ENCODE measurements around the gene PARD3. TPM values are rescaled to one million over a fixed set of nuclear protein-coding genes. Genes with fewer than 3 reads are reported as not detected.
A peak's percentile ranks its signal among the peaks of the same experiment; 100 is the strongest.
"Not testable (repeated sequence)": the region's sequence is repeated elsewhere in the genome, so short reads cannot be mapped to it uniquely, and the experiment has no call there.

The PARD3 gene
- total RNA-seq, 1 donor from 2014 or later = 88.7 TPM

DNA sequence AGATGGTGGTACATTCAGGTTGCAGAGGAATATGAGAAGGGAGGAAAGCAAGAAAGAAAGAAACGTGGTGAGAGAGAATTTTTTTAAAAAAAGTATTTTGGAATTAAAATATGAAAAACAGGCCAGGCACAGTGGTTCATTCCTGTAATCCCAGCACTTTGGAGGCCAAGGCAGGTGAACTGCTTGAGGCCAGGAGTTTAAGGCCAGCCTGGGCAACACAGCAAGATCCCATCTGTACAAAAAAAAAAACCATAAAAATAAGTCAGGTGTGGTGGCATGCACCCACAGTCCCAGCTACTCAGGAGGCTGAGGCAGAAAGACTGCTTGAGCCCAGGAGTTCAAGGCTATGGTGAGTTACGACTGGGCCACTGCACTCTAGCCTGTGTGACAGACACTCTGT is 112.1 kb downstream of the PARD3 start:
- Histone ChIP-seq H3K4me3 (ENCODE audit: low read length in 3 of 3) (no peak overlapping the region), H3K36me3 (ENCODE audit: control insufficient read depth in 3 of 3, insufficient read depth in 3 of 3, low read length in 3 of 3) (no peaks in the 10 kb centered on the region), H3K9ac (ENCODE audit: low read depth in 1 of 3, low read length in 3 of 3) (no peak overlapping the region), H3K4me1 (ENCODE audit: control insufficient read depth in 3 of 3, insufficient read depth in 3 of 3, low read length in 3 of 3) (peaks cover 11 to 23% (median 18%) of the 10 kb centered on the region in 3 donors), H3K27me3 (ENCODE audit: control insufficient read depth in 3 of 3, insufficient read depth in 3 of 3, low read length in 3 of 3) (no peaks in the 10 kb centered on the region), H3K27ac (ENCODE audit: low read depth, low read length) (no peak overlapping the region), H3K9me3 (ENCODE audit: control insufficient read depth in 3 of 3, low read length in 3 of 3) (no peaks in the 10 kb centered on the region)

DNA sequence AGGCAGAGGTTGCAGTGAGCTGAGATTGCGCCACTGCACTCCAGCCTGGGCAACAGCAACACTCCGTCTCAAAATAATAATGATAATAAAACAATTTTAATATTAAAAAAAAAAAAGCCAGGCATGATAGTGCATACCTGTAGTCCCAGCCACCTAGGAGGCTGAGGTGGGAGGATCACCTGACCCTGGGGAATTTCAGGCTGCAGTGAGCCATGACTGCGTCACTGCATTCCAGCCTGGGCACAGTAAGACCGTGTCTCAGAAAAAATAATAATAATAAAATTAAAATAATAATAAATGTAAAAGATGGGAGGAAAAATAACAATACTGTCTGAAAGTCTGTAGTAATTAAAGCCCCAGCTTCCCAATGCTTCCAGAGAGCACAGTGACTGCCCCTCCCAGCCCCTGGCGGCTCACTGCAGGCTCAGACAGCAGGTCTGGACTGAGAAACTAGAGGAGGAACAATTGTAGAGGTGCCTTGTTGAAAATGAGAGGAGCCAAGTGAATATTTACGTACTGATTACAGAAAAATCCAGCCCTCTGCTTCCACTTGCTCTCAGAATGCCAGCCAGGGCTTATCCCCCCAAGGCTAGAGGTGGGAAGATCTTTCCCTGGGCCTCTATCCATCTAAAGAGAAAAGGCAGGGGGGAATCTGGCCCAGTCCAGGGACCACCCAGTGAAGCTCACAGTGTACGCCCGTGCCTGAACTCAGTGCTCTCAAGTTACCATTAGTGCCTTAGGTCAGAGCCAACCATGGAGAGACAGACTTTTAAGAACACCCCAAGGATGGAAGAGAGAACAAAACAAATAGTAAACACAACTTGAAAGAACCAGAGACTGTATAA is 112.8 kb downstream of the PARD3 start:
- Histone ChIP-seq H3K4me1 (ENCODE audit: control insufficient read depth in 3 of 3, insufficient read depth in 3 of 3, low read length in 3 of 3) (peaks cover 14 to 29% (median 18%) of the 10 kb centered on the region in 3 donors), H3K4me3 (ENCODE audit: low read length in 3 of 3) (no peak overlapping the region), H3K9me3 (ENCODE audit: control insufficient read depth in 3 of 3, low read length in 3 of 3) (no peaks in the 10 kb centered on the region), H3K36me3 (ENCODE audit: control insufficient read depth in 3 of 3, insufficient read depth in 3 of 3, low read length in 3 of 3) (no peaks in the 10 kb centered on the region), H3K9ac (ENCODE audit: low read depth in 1 of 3, low read length in 3 of 3) (peak overlapping the region in 1 of 3 donors; percentile 11), H3K27ac (ENCODE audit: low read depth, low read length) (no peak overlapping the region), H3K27me3 (ENCODE audit: control insufficient read depth in 3 of 3, insufficient read depth in 3 of 3, low read length in 3 of 3) (no peaks in the 10 kb centered on the region)

- H3K27ac ChIP-seq (ENCODE audit: low read depth, low read length) = no peak overlapping the region
- no peaks in the 10 kb centered on the region for H3K36me3 ChIP-seq (ENCODE audit: control insufficient read depth in 3 of 3, insufficient read depth in 3 of 3, low read length in 3 of 3)
- no peaks in the 10 kb centered on the region for H3K9me3 ChIP-seq (ENCODE audit: control insufficient read depth in 3 of 3, low read length in 3 of 3)
- no peak overlapping the region for H3K9ac ChIP-seq (ENCODE audit: low read depth in 1 of 3, low read length in 3 of 3)
- no peak overlapping the region for H3K4me3 ChIP-seq (ENCODE audit: low read length in 3 of 3)
- no peaks in the 10 kb centered on the region for H3K27me3 ChIP-seq (ENCODE audit: control insufficient read depth in 3 of 3, insufficient read depth in 3 of 3, low read length in 3 of 3)
- H3K4me1 ChIP-seq (ENCODE audit: control insufficient read depth in 3 of 3, insufficient read depth in 3 of 3, low read length in 3 of 3) = peaks cover 14 to 33% (median 18%) of the 10 kb centered on the region in 3 donors
Measured at GRCh38 chr10:34701194-34701593, 113.9 kb downstream of the PARD3 start.

GRCh38 chr10:34700752-34701151 is 114.3 kb downstream of the PARD3 start:
- not testable (repeated sequence) for H3K4me3 ChIP-seq (ENCODE audit: low read length in 3 of 3); H3K36me3 ChIP-seq (ENCODE audit: control insufficient read depth in 3 of 3, insufficient read depth in 3 of 3, low read length in 3 of 3)
- H3K4me1 ChIP-seq (ENCODE audit: control insufficient read depth in 3 of 3, insufficient read depth in 3 of 3, low read length in 3 of 3) = peaks cover 11 to 29% (median 14%) of the 10 kb centered on the region in 3 donors

GRCh38 chr10:34699904-34700517 is 115.1 kb downstream of the PARD3 start:
- Histone ChIP-seq H3K36me3 (ENCODE audit: control insufficient read depth in 3 of 3, insufficient read depth in 3 of 3, low read length in 3 of 3) (no peaks in the 10 kb centered on the region), H3K9me3 (ENCODE audit: control insufficient read depth in 3 of 3, low read length in 3 of 3) (no peaks in the 10 kb centered on the region), H3K4me3 (ENCODE audit: low read length in 3 of 3) (no peak overlapping the region), H3K27me3 (ENCODE audit: control insufficient read depth in 3 of 3, insufficient read depth in 3 of 3, low read length in 3 of 3) (no peaks in the 10 kb centered on the region), H3K27ac (ENCODE audit: low read depth, low read length) (no peak overlapping the region), H3K9ac (ENCODE audit: low read depth in 1 of 3, low read length in 3 of 3) (no peak overlapping the region), H3K4me1 (ENCODE audit: control insufficient read depth in 3 of 3, insufficient read depth in 3 of 3, low read length in 3 of 3) (peaks cover 11 to 26% (median 12%) of the 10 kb centered on the region in 3 donors)

More at GRCh38 chr10:34700752-34701151, 114.3 kb downstream of the PARD3 start:
- not testable (repeated sequence) for H3K9ac ChIP-seq (ENCODE audit: low read depth in 1 of 3, low read length in 3 of 3); H3K27me3 ChIP-seq (ENCODE audit: control insufficient read depth in 3 of 3, insufficient read depth in 3 of 3, low read length in 3 of 3); H3K27ac ChIP-seq (ENCODE audit: low read depth, low read length); H3K9me3 ChIP-seq (ENCODE audit: control insufficient read depth in 3 of 3, low read length in 3 of 3)

- Histone ChIP-seq H3K4me3 (ENCODE audit: low read length in 3 of 3) (no peak overlapping the region), H3K36me3 (ENCODE audit: control insufficient read depth in 3 of 3, insufficient read depth in 3 of 3, low read length in 3 of 3) (no peaks in the 10 kb centered on the region), H3K9ac (ENCODE audit: low read depth in 1 of 3, low read length in 3 of 3) (no peak overlapping the region), H3K27ac (ENCODE audit: low read depth, low read length) (no peak overlapping the region), H3K9me3 (ENCODE audit: control insufficient read depth in 3 of 3, low read length in 3 of 3) (no peaks in the 10 kb centered on the region), H3K4me1 (ENCODE audit: control insufficient read depth in 3 of 3, insufficient read depth in 3 of 3, low read length in 3 of 3) (peaks cover 8 to 25% (median 10%) of the 10 kb centered on the region in 3 donors), H3K27me3 (ENCODE audit: control insufficient read depth in 3 of 3, insufficient read depth in 3 of 3, low read length in 3 of 3) (no peaks in the 10 kb centered on the region)
Measured at GRCh38 chr10:34698979-34699378, 116.1 kb downstream of the PARD3 start.

DNA sequence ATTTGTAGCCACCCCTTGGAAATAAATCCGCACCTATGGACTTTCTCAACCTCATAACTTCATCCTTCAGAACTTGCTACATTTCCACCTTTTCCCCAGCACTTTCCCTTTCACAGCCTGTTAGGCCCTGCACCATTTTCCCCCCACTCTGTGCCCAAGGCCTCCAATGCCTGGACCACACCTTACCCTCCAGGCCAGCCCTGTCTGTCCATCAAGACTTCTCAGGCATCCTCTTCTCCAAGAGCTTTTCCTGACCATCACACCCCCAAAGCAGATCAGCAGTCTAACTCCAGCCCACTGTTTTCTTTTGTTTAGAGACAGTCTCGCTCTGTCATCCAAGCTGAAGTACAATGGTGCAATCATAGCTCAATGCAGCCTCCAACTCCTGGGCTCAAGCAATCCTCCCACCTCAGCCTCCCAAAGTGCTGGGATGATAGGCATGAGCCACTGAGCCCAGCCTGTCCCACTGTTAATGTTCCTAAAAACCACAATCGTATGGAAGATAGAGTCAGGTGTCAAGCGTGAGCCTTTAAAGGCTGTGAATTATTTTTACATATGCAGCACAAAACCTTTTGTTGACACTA is 116.8 kb downstream of the PARD3 start:
- Histone ChIP-seq H3K9me3 (ENCODE audit: control insufficient read depth in 3 of 3, low read length in 3 of 3) (no peaks in the 10 kb centered on the region), H3K4me3 (ENCODE audit: low read length in 3 of 3) (no peak overlapping the region), H3K27ac (ENCODE audit: low read depth, low read length) (no peak overlapping the region), H3K36me3 (ENCODE audit: control insufficient read depth in 3 of 3, insufficient read depth in 3 of 3, low read length in 3 of 3) (no peaks in the 10 kb centered on the region), H3K9ac (ENCODE audit: low read depth in 1 of 3, low read length in 3 of 3) (no peak overlapping the region), H3K27me3 (ENCODE audit: control insufficient read depth in 3 of 3, insufficient read depth in 3 of 3, low read length in 3 of 3) (no peaks in the 10 kb centered on the region), H3K4me1 (ENCODE audit: control insufficient read depth in 3 of 3, insufficient read depth in 3 of 3, low read length in 3 of 3) (peaks cover 7 to 21% (median 8%) of the 10 kb centered on the region in 3 donors)

- no peaks in the 10 kb centered on the region for H3K9me3 ChIP-seq (ENCODE audit: control insufficient read depth in 3 of 3, low read length in 3 of 3)
- peaks cover 5 to 21% (median 6%) of the 10 kb centered on the region in 3 donors for H3K4me1 ChIP-seq (ENCODE audit: control insufficient read depth in 3 of 3, insufficient read depth in 3 of 3, low read length in 3 of 3)
- no peak overlapping the region for H3K9ac ChIP-seq (ENCODE audit: low read depth in 1 of 3, low read length in 3 of 3)
- no peak overlapping the region for H3K4me3 ChIP-seq (ENCODE audit: low read length in 3 of 3)
- no peak overlapping the region for H3K27ac ChIP-seq (ENCODE audit: low read depth, low read length)
- H3K36me3 ChIP-seq (ENCODE audit: control insufficient read depth in 3 of 3, insufficient read depth in 3 of 3, low read length in 3 of 3) = no peaks in the 10 kb centered on the region
- H3K27me3 ChIP-seq (ENCODE audit: control insufficient read depth in 3 of 3, insufficient read depth in 3 of 3, low read length in 3 of 3) = no peaks in the 10 kb centered on the region
Measured at GRCh38 chr10:34697351-34698247, 117.5 kb downstream of the PARD3 start.

- Histone ChIP-seq H3K9ac (ENCODE audit: low read depth in 1 of 3, low read length in 3 of 3) (no peak overlapping the region), H3K4me1 (ENCODE audit: control insufficient read depth in 3 of 3, insufficient read depth in 3 of 3, low read length in 3 of 3) (peaks cover 3 to 21% (median 3%) of the 10 kb centered on the region in 3 donors)
Measured at GRCh38 chr10:34696423-34696822, 118.7 kb downstream of the PARD3 start.

More at GRCh38 chr10:34696423-34696822, 118.7 kb downstream of the PARD3 start:
- H3K27ac ChIP-seq (ENCODE audit: low read depth, low read length) = no peak overlapping the region
- no peaks in the 10 kb centered on the region for H3K9me3 ChIP-seq (ENCODE audit: control insufficient read depth in 3 of 3, low read length in 3 of 3)
- H3K4me3 ChIP-seq (ENCODE audit: low read length in 3 of 3) = no peak overlapping the region
- H3K36me3 ChIP-seq (ENCODE audit: control insufficient read depth in 3 of 3, insufficient read depth in 3 of 3, low read length in 3 of 3) = no peaks in the 10 kb centered on the region
- H3K27me3 ChIP-seq (ENCODE audit: control insufficient read depth in 3 of 3, insufficient read depth in 3 of 3, low read length in 3 of 3) = no peaks in the 10 kb centered on the region

All from skeletal muscle tissue (tissue), 4 donors.